ENCODE results near the gene HTR3D.

Gene HTR3D

GRCh38 chr3:184039414-184039813 is 7.9 kb downstream of the HTR3D start:
- Histone ChIP-seq H3K27ac (ENCODE audit: low read depth in 2 of 2, low read length in 2 of 2) (no peak overlapping the region), H3K4me1 (ENCODE audit: control insufficient read depth in 2 of 2, insufficient read depth in 2 of 2, low read length in 2 of 2) (no peaks in the 10 kb centered on the region), H3K9ac (ENCODE audit: low read depth in 1 of 2, low read length in 2 of 2) (no peak overlapping the region), H3K4me3 (ENCODE audit: low read length in 2 of 2) (no peak overlapping the region), H3K9me3 (ENCODE audit: control insufficient read depth in 2 of 2, low read length in 2 of 2) (no peaks in the 10 kb centered on the region), H3K36me3 (ENCODE audit: control insufficient read depth in 2 of 2, insufficient read depth in 2 of 2, low read length in 2 of 2) (no peaks in the 10 kb centered on the region), H3K27me3 (ENCODE audit: control insufficient read depth in 2 of 2, insufficient read depth in 2 of 2, low read length in 2 of 2) (no peaks in the 10 kb centered on the region)

GRCh38 chr3:184040010-184040409 is 8.5 kb downstream of the HTR3D start:
- Histone ChIP-seq H3K27me3 (ENCODE audit: control insufficient read depth in 2 of 2, insufficient read depth in 2 of 2, low read length in 2 of 2) (no peaks in the 10 kb centered on the region), H3K36me3 (ENCODE audit: control insufficient read depth in 2 of 2, insufficient read depth in 2 of 2, low read length in 2 of 2) (no peaks in the 10 kb centered on the region), H3K9me3 (ENCODE audit: control insufficient read depth in 2 of 2, low read length in 2 of 2) (no peaks in the 10 kb centered on the region), H3K27ac (ENCODE audit: low read depth in 2 of 2, low read length in 2 of 2) (no peak overlapping the region), H3K4me1 (ENCODE audit: control insufficient read depth in 2 of 2, insufficient read depth in 2 of 2, low read length in 2 of 2) (no peaks in the 10 kb centered on the region), H3K4me3 (ENCODE audit: low read length in 2 of 2) (no peak overlapping the region), H3K9ac (ENCODE audit: low read depth in 1 of 2, low read length in 2 of 2) (no peak overlapping the region)

- H3K27me3 ChIP-seq (ENCODE audit: control insufficient read depth in 2 of 2, insufficient read depth in 2 of 2, low read length in 2 of 2), result no peaks in the 10 kb centered on the region
- H3K9me3 ChIP-seq (ENCODE audit: control insufficient read depth in 2 of 2, low read length in 2 of 2), result no peaks in the 10 kb centered on the region
- H3K4me1 ChIP-seq (ENCODE audit: control insufficient read depth in 2 of 2, insufficient read depth in 2 of 2, low read length in 2 of 2), result no peaks in the 10 kb centered on the region
- no peak overlapping the region for H3K27ac ChIP-seq (ENCODE audit: low read depth in 2 of 2, low read length in 2 of 2)
- no peaks in the 10 kb centered on the region for H3K36me3 ChIP-seq (ENCODE audit: control insufficient read depth in 2 of 2, insufficient read depth in 2 of 2, low read length in 2 of 2)
- H3K9ac ChIP-seq (ENCODE audit: low read depth in 1 of 2, low read length in 2 of 2), result no peak overlapping the region
- no peak overlapping the region for H3K4me3 ChIP-seq (ENCODE audit: low read length in 2 of 2)
These were observed 11.1 kb downstream of the HTR3D start for GRCh38 chr3:184042617-184043016.

GRCh38 chr3:184045995-184046394 is 14.5 kb downstream of the HTR3D start:
- Histone ChIP-seq H3K4me3 (ENCODE audit: low read length in 2 of 2) (no peak overlapping the region), H3K9me3 (ENCODE audit: control insufficient read depth in 2 of 2, low read length in 2 of 2) (no peaks in the 10 kb centered on the region), H3K36me3 (ENCODE audit: control insufficient read depth in 2 of 2, insufficient read depth in 2 of 2, low read length in 2 of 2) (no peaks in the 10 kb centered on the region), H3K4me1 (ENCODE audit: control insufficient read depth in 2 of 2, insufficient read depth in 2 of 2, low read length in 2 of 2) (no peaks in the 10 kb centered on the region), H3K9ac (ENCODE audit: low read depth in 1 of 2, low read length in 2 of 2) (no peak overlapping the region), H3K27ac (ENCODE audit: low read depth in 2 of 2, low read length in 2 of 2) (no peak overlapping the region), H3K27me3 (ENCODE audit: control insufficient read depth in 2 of 2, insufficient read depth in 2 of 2, low read length in 2 of 2) (no peaks in the 10 kb centered on the region)

- Histone ChIP-seq H3K9me3 (ENCODE audit: control insufficient read depth in 2 of 2, low read length in 2 of 2) (no peaks in the 10 kb centered on the region), H3K4me1 (ENCODE audit: control insufficient read depth in 2 of 2, insufficient read depth in 2 of 2, low read length in 2 of 2) (no peaks in the 10 kb centered on the region), H3K27ac (ENCODE audit: low read depth in 2 of 2, low read length in 2 of 2) (no peak overlapping the region), H3K4me3 (ENCODE audit: low read length in 2 of 2) (no peak overlapping the region), H3K36me3 (ENCODE audit: control insufficient read depth in 2 of 2, insufficient read depth in 2 of 2, low read length in 2 of 2) (no peaks in the 10 kb centered on the region), H3K27me3 (ENCODE audit: control insufficient read depth in 2 of 2, insufficient read depth in 2 of 2, low read length in 2 of 2) (no peaks in the 10 kb centered on the region), H3K9ac (ENCODE audit: low read depth in 1 of 2, low read length in 2 of 2) (no peak overlapping the region)
These were observed 18.8 kb downstream of the HTR3D start for GRCh38 chr3:184050217-184050847.

GRCh38 chr3:184052767-184053166 is 21.2 kb downstream of the HTR3D start, which contains the start of gene HTR3C:
HTR3C (plus strand) TSS chr3:184053047; CDS start chr3:184053081, 34 bp downstream.
- no peaks in the 10 kb centered on the region for H3K27me3 ChIP-seq (ENCODE audit: control insufficient read depth in 2 of 2, insufficient read depth in 2 of 2, low read length in 2 of 2)
- H3K36me3 ChIP-seq (ENCODE audit: control insufficient read depth in 2 of 2, insufficient read depth in 2 of 2, low read length in 2 of 2), result no peaks in the 10 kb centered on the region
- no peak within 1 kb of the TSS for H3K9ac ChIP-seq (ENCODE audit: low read depth in 1 of 2, low read length in 2 of 2)
- no peaks in the 10 kb centered on the region for H3K4me1 ChIP-seq (ENCODE audit: control insufficient read depth in 2 of 2, insufficient read depth in 2 of 2, low read length in 2 of 2)
- no peak within 1 kb of the TSS for H3K4me3 ChIP-seq (ENCODE audit: low read length in 2 of 2)
- H3K27ac ChIP-seq (ENCODE audit: low read depth in 2 of 2, low read length in 2 of 2), result no peak within 1 kb of the TSS
- H3K9me3 ChIP-seq (ENCODE audit: control insufficient read depth in 2 of 2, low read length in 2 of 2), result no peaks in the 10 kb centered on the region

- no peaks in the 10 kb centered on the region for H3K9me3 ChIP-seq (ENCODE audit: control insufficient read depth in 2 of 2, low read length in 2 of 2)
- H3K36me3 ChIP-seq (ENCODE audit: control insufficient read depth in 2 of 2, insufficient read depth in 2 of 2, low read length in 2 of 2), result no peaks in the 10 kb centered on the region
- H3K4me1 ChIP-seq (ENCODE audit: control insufficient read depth in 2 of 2, insufficient read depth in 2 of 2, low read length in 2 of 2), result no peaks in the 10 kb centered on the region
- no peak overlapping the region for H3K9ac ChIP-seq (ENCODE audit: low read depth in 1 of 2, low read length in 2 of 2)
- H3K27me3 ChIP-seq (ENCODE audit: control insufficient read depth in 2 of 2, insufficient read depth in 2 of 2, low read length in 2 of 2), result no peaks in the 10 kb centered on the region
- H3K4me3 ChIP-seq (ENCODE audit: low read length in 2 of 2), result no peak overlapping the region
- no peak overlapping the region for H3K27ac ChIP-seq (ENCODE audit: low read depth in 2 of 2, low read length in 2 of 2)
These were observed 26.5 kb downstream of the HTR3D start for GRCh38 chr3:184058029-184058428.

- H3K27ac ChIP-seq (ENCODE audit: low read depth in 2 of 2, low read length in 2 of 2), result no peak overlapping the region
- no peaks in the 10 kb centered on the region for H3K27me3 ChIP-seq (ENCODE audit: control insufficient read depth in 2 of 2, insufficient read depth in 2 of 2, low read length in 2 of 2)
- H3K4me1 ChIP-seq (ENCODE audit: control insufficient read depth in 2 of 2, insufficient read depth in 2 of 2, low read length in 2 of 2), result no peaks in the 10 kb centered on the region
- H3K36me3 ChIP-seq (ENCODE audit: control insufficient read depth in 2 of 2, insufficient read depth in 2 of 2, low read length in 2 of 2), result no peaks in the 10 kb centered on the region
- H3K9me3 ChIP-seq (ENCODE audit: control insufficient read depth in 2 of 2, low read length in 2 of 2), result no peaks in the 10 kb centered on the region
- no peak overlapping the region for H3K4me3 ChIP-seq (ENCODE audit: low read length in 2 of 2)
- H3K9ac ChIP-seq (ENCODE audit: low read depth in 1 of 2, low read length in 2 of 2), result no peak overlapping the region
These were observed 27.9 kb downstream of the HTR3D start for GRCh38 chr3:184059424-184059823.

- Histone ChIP-seq H3K4me3 (ENCODE audit: low read length in 2 of 2) (no peak overlapping the region), H3K27ac (ENCODE audit: low read depth in 2 of 2, low read length in 2 of 2) (no peak overlapping the region), H3K27me3 (ENCODE audit: control insufficient read depth in 2 of 2, insufficient read depth in 2 of 2, low read length in 2 of 2) (no peaks in the 10 kb centered on the region), H3K4me1 (ENCODE audit: control insufficient read depth in 2 of 2, insufficient read depth in 2 of 2, low read length in 2 of 2) (no peaks in the 10 kb centered on the region), H3K36me3 (ENCODE audit: control insufficient read depth in 2 of 2, insufficient read depth in 2 of 2, low read length in 2 of 2) (no peaks in the 10 kb centered on the region), H3K9ac (ENCODE audit: low read depth in 1 of 2, low read length in 2 of 2) (no peak overlapping the region), H3K9me3 (ENCODE audit: control insufficient read depth in 2 of 2, low read length in 2 of 2) (no peaks in the 10 kb centered on the region)
These were observed 31.1 kb downstream of the HTR3D start for GRCh38 chr3:184062637-184063036.

GRCh38 chr3:184066211-184066610 is 34.7 kb downstream of the HTR3D start:
- Histone ChIP-seq H3K4me3 (ENCODE audit: low read length in 2 of 2) (no peak overlapping the region), H3K36me3 (ENCODE audit: control insufficient read depth in 2 of 2, insufficient read depth in 2 of 2, low read length in 2 of 2) (no peaks in the 10 kb centered on the region), H3K9ac (ENCODE audit: low read depth in 1 of 2, low read length in 2 of 2) (no peak overlapping the region), H3K27me3 (ENCODE audit: control insufficient read depth in 2 of 2, insufficient read depth in 2 of 2, low read length in 2 of 2) (no peaks in the 10 kb centered on the region), H3K27ac (ENCODE audit: low read depth in 2 of 2, low read length in 2 of 2) (no peak overlapping the region), H3K9me3 (ENCODE audit: control insufficient read depth in 2 of 2, low read length in 2 of 2) (no peaks in the 10 kb centered on the region), H3K4me1 (ENCODE audit: control insufficient read depth in 2 of 2, insufficient read depth in 2 of 2, low read length in 2 of 2) (no peaks in the 10 kb centered on the region)
